Urinary bladder (tissue), 4 donors: ENCODE results near the gene RNF6. TPM values are rescaled to one million over a fixed set of nuclear protein-coding genes. Genes with fewer than 3 reads are reported as not detected.

Experiments
- DNase-seq: peaks from one replicate; pipeline ENCODE4 v3.0.0-alpha.2; 2015; ENCODE audit errors: extremely low spot score
- H3K27ac ChIP-seq: one replicate; pipeline ENCODE4 v1.5.1; 2013; ENCODE audit warnings: low read depth, mild to moderate bottlenecking, moderate library complexity
- H3K36me3 ChIP-seq: one replicate; pipeline ENCODE4 v1.6.1; 2013; ENCODE audit warnings: mild to moderate bottlenecking, moderate library complexity; ENCODE audit not compliant: insufficient read depth
- H3K4me1 ChIP-seq: one replicate; pipeline ENCODE4 v1.6.1; 2013; ENCODE audit warnings: mild to moderate bottlenecking, moderate library complexity; ENCODE audit not compliant: insufficient read depth
- H3K4me3 ChIP-seq: one replicate; pipeline ENCODE4 v1.5.1; 2013; ENCODE audit warnings: low read depth, low read length
- WGBS: extraction: QIAGEN DNeasy Blood & Tissue Kit; methylation state at CpG from one replicate; pipeline ENCODE4 v1.1.7; 2013; 5-methylcytosine and 5-hydroxymethylcytosine counted together
- polyA plus RNA-seq: library from polyadenylated mRNA; stranded (reverse); fragments of 200-250 nt; gene quantifications from one replicate; pipeline ENCODE4 v1.2.3, GENCODE V29; 2013
- total RNA-seq: library from RNA; depleted of rRNA; stranded (reverse); fragments of >200 nt; gene quantifications from one replicate; pipeline ENCODE4 v1.2.3, GENCODE V29; 2014
- donor health status: healthy with polysubstance abuse.
- donor health status: healthy.

RNF6 gene
- total and polyA plus RNA-seq, 2 donors = 19.5 to 32.4 TPM

DNA sequence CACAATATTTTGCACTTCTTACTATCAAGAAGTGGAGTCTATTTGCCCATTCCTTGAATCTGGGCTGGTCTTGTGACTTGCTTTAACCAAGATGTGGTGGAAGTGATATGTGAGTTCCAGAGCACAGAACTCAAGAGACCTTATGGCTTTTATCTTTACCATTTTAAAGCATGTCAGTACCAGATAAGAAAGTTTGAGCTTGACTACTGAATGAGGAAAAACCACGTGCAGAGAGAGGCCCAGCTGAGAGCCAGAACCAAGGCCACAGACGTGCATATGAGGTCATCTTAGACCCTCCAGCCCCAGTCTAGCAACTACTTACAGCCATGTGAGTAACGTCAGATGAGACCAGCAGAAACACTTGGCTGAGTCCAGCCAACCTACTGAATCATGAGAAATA, 25.5 kb upstream of the RNF6 start:
- DNase-seq = no peak
- 31% methylated on average over 3 of the region's 3 CpGs for WGBS
- H3K4me3 ChIP-seq = no peak overlapping the region

DNA sequence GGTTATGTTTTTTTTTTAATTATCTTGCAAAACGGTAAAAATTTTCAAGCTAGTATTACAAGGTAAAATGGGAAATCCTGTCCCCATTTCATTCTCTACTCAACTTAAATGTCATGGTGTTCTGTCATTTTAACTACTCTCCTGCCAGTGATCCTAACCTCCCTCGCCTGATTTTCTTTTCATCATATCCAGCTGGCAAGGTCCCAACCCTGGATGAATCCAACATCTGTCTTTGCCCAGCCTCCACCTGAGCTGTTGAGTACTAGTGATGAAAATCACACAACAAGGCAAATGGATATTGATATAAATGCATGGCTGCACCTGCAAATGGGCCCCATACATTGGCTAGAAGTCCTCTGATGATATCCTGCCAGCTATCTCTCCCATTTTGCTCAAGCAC, 24.9 kb upstream of the RNF6 start:
- 57% methylated on average over 2 of the region's 2 CpGs for WGBS
- no peak overlapping the region for H3K4me3 ChIP-seq

More for the DNA sequence above, 25.5 kb upstream of the RNF6 start:
- Histone ChIP-seq H3K27ac (no peak overlapping the region), H3K4me1 (no peaks in the 10 kb centered on the region), H3K36me3 (no peaks in the 10 kb centered on the region)

DNA sequence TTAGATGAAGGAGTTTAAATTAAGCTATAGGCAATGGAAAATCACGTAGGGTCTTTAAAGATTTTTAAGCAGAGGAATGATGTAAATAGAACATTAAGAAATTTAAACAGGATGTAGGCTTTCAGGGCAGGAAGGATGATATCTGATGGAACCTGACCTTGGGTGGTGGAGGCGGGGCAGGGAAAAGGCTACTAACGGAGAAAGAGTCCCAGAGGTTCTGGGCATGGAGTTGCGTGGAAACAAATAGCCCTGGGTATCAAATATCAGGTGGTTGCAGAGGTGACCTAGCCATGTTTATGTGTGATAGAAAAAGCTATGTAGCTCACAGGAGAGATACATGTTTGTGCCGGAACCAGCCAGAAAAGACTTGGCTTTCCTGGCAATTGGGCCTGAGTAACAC, 24.0 kb upstream of the RNF6 start:
- no peak overlapping the region for H3K27ac ChIP-seq
- H3K4me1 ChIP-seq = no peaks in the 10 kb centered on the region
- H3K36me3 ChIP-seq = no peaks in the 10 kb centered on the region
- H3K4me3 ChIP-seq = no peak overlapping the region
- no peak for DNase-seq
- 53% methylated on average over 5 of the region's 5 CpGs for WGBS

More for the DNA sequence above, 24.9 kb upstream of the RNF6 start:
- no peak overlapping the region for H3K27ac ChIP-seq
- H3K36me3 ChIP-seq = no peaks in the 10 kb centered on the region
- no peaks in the 10 kb centered on the region for H3K4me1 ChIP-seq
- DNase-seq = no peak

DNA sequence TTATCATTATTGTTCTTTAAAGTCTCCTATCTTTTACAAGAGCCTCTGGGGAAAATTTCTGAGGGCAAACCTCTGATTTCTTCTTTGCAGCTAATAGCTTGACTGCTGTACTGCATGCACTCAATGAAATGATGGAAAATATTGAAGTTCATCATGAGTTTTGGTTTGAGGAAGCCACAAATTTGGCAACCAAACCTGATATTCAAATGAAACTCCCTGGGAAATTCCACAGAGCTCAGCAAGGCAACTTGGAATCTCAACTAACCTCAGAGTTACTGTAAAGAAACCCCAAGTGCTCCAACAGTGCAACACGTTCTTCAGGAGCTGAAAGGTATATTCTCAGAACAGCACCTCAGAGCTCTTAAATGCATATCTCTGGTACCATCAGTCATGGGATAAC, 14.2 kb upstream of the RNF6 start:
- H3K27ac ChIP-seq = no peak overlapping the region
- DNase-seq = no peak
- H3K4me1 ChIP-seq = no peaks in the 10 kb centered on the region
- no peaks in the 10 kb centered on the region for H3K36me3 ChIP-seq
- no peak overlapping the region for H3K4me3 ChIP-seq
- WGBS = 42% methylated on average over 1 of the region's 1 CpG

DNA sequence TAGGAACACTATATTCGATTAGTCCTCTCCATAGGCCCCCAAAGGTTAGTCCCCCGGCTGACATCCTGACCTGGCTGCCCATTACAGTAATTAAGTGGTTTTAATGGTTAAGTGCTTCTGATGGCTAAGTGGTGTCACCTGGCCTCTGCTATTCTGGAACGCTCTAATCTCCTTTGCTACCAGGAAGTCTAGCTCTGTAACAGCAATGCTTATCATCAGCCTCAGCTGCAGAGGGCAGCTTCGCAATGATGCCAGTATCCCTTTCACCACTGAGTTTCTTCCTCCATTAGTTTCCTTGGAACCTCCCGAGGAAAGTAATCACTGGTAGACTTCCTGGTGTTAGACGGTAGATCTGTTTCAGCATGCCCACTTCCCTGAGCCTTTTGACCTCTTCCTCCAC, 8.6 kb upstream of the RNF6 start:
- H3K27ac ChIP-seq = no peak overlapping the region
- 44% methylated on average over 6 of the region's 6 CpGs for WGBS
- no peaks in the 10 kb centered on the region for H3K4me1 ChIP-seq
- H3K36me3 ChIP-seq = no peaks in the 10 kb centered on the region
- no peak overlapping the region for H3K4me3 ChIP-seq
- no peak for DNase-seq

- Histone ChIP-seq H3K27ac (no peak overlapping the region), H3K36me3 (no peaks in the 10 kb centered on the region), H3K4me1 (no peaks in the 10 kb centered on the region), H3K4me3 (no peak overlapping the region)
- no peak for DNase-seq
- WGBS = 89% methylated on average over 13 of the region's 13 CpGs
These were observed 7.0 kb upstream of the RNF6 start for GRCh38 chr13:26229080-26229615.

DNA sequence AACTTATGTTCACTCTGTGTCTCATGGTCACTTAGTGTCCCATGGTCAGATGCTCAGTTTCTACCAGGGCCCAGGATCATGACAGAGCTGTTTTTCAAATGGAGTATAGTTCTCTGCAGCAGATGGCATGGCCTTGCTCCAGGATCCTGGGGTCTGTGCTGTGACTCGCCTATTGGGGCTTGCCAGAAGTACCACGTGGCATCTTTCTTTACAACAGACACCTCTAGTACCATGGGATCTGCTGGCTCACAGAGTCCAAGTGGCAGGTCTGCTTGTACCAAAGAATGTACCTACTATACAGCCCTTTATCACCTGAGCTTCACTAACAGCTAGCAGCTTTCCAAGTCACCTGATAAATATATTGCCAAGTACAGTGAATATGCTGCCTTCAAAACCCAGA, 6.0 kb upstream of the RNF6 start:
- no peaks in the 10 kb centered on the region for H3K36me3 ChIP-seq
- H3K27ac ChIP-seq = no peak overlapping the region
- DNase-seq = no peak
- H3K4me3 ChIP-seq = no peak overlapping the region
- no peaks in the 10 kb centered on the region for H3K4me1 ChIP-seq
- WGBS = 80% methylated on average over 2 of the region's 2 CpGs

DNA sequence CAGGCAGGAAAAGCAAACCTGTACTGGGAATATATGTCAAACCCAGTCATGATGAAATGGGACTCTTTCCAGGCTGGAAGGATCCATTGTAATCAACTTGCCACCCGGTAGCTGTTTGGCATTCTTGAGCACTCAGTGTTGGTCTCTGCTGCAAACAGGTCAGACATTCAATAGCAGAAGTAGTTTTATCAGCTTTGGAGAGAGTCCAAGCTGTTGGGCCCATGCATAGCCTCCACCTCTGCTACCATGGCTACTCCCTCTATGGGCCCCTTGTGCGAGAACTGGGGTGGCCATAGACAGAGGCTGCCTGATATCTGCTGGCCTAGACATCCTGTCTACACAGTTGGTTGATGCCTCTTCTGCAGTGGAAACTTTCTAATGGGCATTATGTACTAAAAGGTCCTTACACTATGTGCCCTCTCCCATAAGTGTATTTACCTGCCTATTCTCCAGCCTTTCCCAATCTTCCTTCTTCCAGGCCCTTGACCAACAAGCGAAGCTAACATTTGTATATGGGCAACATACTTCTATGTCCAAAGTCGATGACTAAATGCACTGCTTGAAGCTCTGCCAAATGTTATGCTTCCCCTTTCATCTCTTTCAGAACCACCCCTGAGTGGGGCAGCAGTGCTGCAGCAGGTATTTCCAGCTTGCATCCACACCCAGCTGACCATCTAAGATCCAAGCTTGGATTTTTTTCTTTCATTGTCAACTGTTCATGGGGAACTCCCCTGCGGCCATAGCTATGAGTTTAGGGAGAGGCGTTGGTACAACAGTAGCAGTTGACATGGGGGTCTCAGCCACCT, 5.3 kb upstream of the RNF6 start:
- Histone ChIP-seq H3K4me3 (no peak overlapping the region), H3K36me3 (no peaks in the 10 kb centered on the region), H3K27ac (no peak overlapping the region), H3K4me1 (no peaks in the 10 kb centered on the region)
- DNase-seq = no peak
- 83% methylated on average over 6 of the region's 6 CpGs for WGBS

- Histone ChIP-seq H3K4me1 (no peaks in the 10 kb centered on the region), H3K36me3 (no peaks in the 10 kb centered on the region), H3K4me3 (no peak overlapping the region), H3K27ac (no peak overlapping the region)
- DNase-seq = no peak
- WGBS = 72% methylated on average over 7 of the region's 7 CpGs
These were observed 3.9 kb upstream of the RNF6 start for GRCh38 chr13:26225896-26226617.

- 14% methylated on average over 16 of the region's 16 CpGs for WGBS
- Histone ChIP-seq H3K27ac (peak overlapping the region; percentile 97), H3K4me3 (peak overlapping the region; percentile 91), H3K4me1 (no peaks in the 10 kb centered on the region), H3K36me3 (no peaks in the 10 kb centered on the region)
- no peak for DNase-seq
These were observed 469 bp upstream of the RNF6 start for GRCh38 chr13:26222520-26223046.

- Histone ChIP-seq H3K4me1 (no peaks in the 10 kb centered on the region), H3K27ac (peak overlapping the region; percentile 77), H3K4me3 (peak overlapping the region; percentile 91), H3K36me3 (peaks cover 4% of the 10 kb centered on the region)
- under 1% methylated on average over 16 of the region's 16 CpGs for WGBS
- DNase-seq = no peak
These were observed 754 bp downstream of the RNF6 start for GRCh38 chr13:26221399-26221720.

- 69% methylated on average over 2 of the region's 2 CpGs for WGBS
- Histone ChIP-seq H3K36me3 (peaks cover 4% of the 10 kb centered on the region), H3K4me3 (peak overlapping the region; percentile 16), H3K4me1 (no peaks in the 10 kb centered on the region), H3K27ac (no peak overlapping the region)
- no peak for DNase-seq
These were observed 1.5 kb downstream of the RNF6 start for GRCh38 chr13:26220575-26220974.

GRCh38 chr13:26219726-26220125, 2.4 kb downstream of the RNF6 start:
- DNase-seq = no peak
- Histone ChIP-seq H3K4me3 (no peak overlapping the region), H3K4me1 (no peaks in the 10 kb centered on the region), H3K36me3 (peaks cover 10% of the 10 kb centered on the region), H3K27ac (no peak overlapping the region)
- 51% methylated on average over 1 of the region's 1 CpG for WGBS

- H3K4me3 ChIP-seq = no peak overlapping the region
- DNase-seq = no peak
- no peaks in the 10 kb centered on the region for H3K4me1 ChIP-seq
- no peak overlapping the region for H3K27ac ChIP-seq
- 86% methylated on average over 2 of the region's 2 CpGs for WGBS
- H3K36me3 ChIP-seq = peaks cover 15% of the 10 kb centered on the region
These were observed 6.1 kb downstream of the RNF6 start for GRCh38 chr13:26216042-26216441.
